SK-N-MC (cell line): ENCODE results near the gene FCGR3A.

Experiments
- EZH2 ChIP-seq: fragments of 200-600 bp; sonication (generic); IDR thresholded peaks from one replicate; pipeline ENCODE4 v1.6.1; 2017; ENCODE audit warnings: antibody characterized with exemption
- POLR2AphosphoS5 ChIP-seq: IDR thresholded peaks from 2 replicates; pipeline ENCODE4 v1.6.1; 2012; ENCODE audit warnings: mild to moderate bottlenecking, low read depth, low read length, borderline replicate concordance

- TF ChIP-seq POLR2AphosphoS5 (no peak), EZH2 (no peak)
These were observed 43.0 kb downstream of the FCGR3A start for GRCh38 chr1:161506336-161507223.
